HepG2 (cell line): ENCODE results near the gene ADAMTS20.

ENCODE experiments used
- KLF16 ChIP-seq, 2 experiments: sonication (generic) in 1 of 2; formaldehyde crosslinking in 1 of 2; IDR thresholded peaks; 2 replicates each; pipeline versions ENCODE4 v1.6.1 to v1.8.0; 2016 to 2023; ENCODE audit warnings: missing genetic modification reagents in 2 of 2, missing compliant biosample characterization in 1 of 2
- RCOR2 ChIP-seq: IDR thresholded peaks from 2 replicates; pipeline ENCODE4 v1.6.1; 2016; ENCODE audit warnings: missing biosample characterization, missing genetic modification reagents
- SOX13 ChIP-seq, 3 experiments: fragments of 450-650 bp in 1 of 3; sonication (generic) in 1 of 3; formaldehyde crosslinking in 1 of 3; IDR thresholded peaks in 2 of 3; conservative IDR thresholded peaks in 1 of 3; 2 replicates each; pipeline versions ENCODE4 v1.5.0 to v1.6.1; 2016 to 2020; ENCODE audit warnings: antibody characterized with exemption in 1 of 3, mild to moderate bottlenecking in 1 of 3, missing compliant biosample characterization in 1 of 3, missing genetic modification reagents in 1 of 3, moderate library complexity in 1 of 3
- TBP ChIP-seq: sonication (generic); formaldehyde crosslinking; IDR thresholded peaks from 2 replicates; pipeline ENCODE4 v1.5.0; 2020; ENCODE audit warnings: missing genetic modification reagents
- ZNF546 ChIP-seq: sonication (generic); formaldehyde crosslinking; conservative IDR thresholded peaks from 2 replicates; pipeline ENCODE4 v1.8.1; 2023; ENCODE audit warnings: mild to moderate bottlenecking, missing genetic modification reagents
- ZNF557 ChIP-seq: sonication (generic); formaldehyde crosslinking; IDR thresholded peaks from 2 replicates; pipeline ENCODE4 v1.4.0; 2020; ENCODE audit warnings: missing genetic modification reagents
- ZNF670 ChIP-seq: sonication (generic); formaldehyde crosslinking; IDR thresholded peaks from 2 replicates; pipeline ENCODE4 v1.8.0; 2022; ENCODE audit warnings: mild to moderate bottlenecking, missing genetic modification reagents, borderline replicate concordance
- ZNF7 ChIP-seq: IDR thresholded peaks from 2 replicates; pipeline ENCODE4 v1.6.1; 2016; ENCODE audit warnings: missing biosample characterization, missing genetic modification reagents
- TF ChIP-seq, protein P1 (sequence below): IDR thresholded peaks from 2 replicates; pipeline ENCODE4 v1.6.1; 2016

DNA sequence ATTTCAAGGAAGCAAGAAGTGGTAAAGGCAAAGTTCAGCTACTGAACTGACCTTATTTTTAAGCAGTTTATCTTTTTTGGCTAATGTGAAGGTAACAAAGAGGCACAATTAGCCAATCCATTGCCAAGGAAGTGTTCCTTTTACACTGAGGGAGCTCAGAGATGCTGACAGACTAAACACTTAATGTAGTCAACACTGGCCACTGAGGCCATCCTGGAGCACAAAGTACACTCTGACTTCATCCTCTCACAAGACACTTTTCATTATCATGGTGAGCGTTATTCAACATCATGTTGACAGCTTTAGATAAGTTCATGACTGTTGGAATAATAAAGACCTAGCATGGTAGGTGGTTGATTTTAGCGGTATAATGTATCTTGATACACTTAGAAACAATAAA is 89.9 kb downstream of the ADAMTS20 start:
- TF ChIP-seq TBP (CRISPR knock-in tag) (no peak), RCOR2 (CRISPR knock-in tag) (no peak), ZNF557 (CRISPR knock-in tag) (no peak), ZNF670 (no peak), ZNF7 (CRISPR knock-in tag) (no peak), SOX13 (IDR thresholded peaks at IDR 0.05) (no peak), SOX13 (CRISPR knock-in tag; conservative IDR thresholded peaks at IDR 0.05 in 1 of 2, IDR thresholded peaks at IDR 0.05 in 1 of 2) (no peak), ZNF546 (CRISPR knock-in tag) (no peak), KLF16 (CRISPR knock-in tag; IDR thresholded peaks at IDR 0.05) (no peak)
- TF ChIP-seq, protein P1, sequence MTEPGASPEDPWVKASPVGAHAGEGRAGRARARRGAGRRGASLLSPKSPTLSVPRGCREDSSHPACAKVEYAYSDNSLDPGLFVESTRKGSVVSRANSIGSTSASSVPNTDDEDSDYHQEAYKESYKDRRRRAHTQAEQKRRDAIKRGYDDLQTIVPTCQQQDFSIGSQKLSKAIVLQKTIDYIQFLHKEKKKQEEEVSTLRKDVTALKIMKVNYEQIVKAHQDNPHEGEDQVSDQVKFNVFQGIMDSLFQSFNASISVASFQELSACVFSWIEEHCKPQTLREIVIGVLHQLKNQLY (CRISPR knock-in tag): no peak
